ENCODE results near the gene METTL8. TPM values are rescaled to one million over a fixed set of nuclear protein-coding genes. Genes with fewer than 3 reads are reported as not detected.

Gene METTL8
- total RNA-seq, 1 experiment from 2014 or later = 59.1 TPM

DNA sequence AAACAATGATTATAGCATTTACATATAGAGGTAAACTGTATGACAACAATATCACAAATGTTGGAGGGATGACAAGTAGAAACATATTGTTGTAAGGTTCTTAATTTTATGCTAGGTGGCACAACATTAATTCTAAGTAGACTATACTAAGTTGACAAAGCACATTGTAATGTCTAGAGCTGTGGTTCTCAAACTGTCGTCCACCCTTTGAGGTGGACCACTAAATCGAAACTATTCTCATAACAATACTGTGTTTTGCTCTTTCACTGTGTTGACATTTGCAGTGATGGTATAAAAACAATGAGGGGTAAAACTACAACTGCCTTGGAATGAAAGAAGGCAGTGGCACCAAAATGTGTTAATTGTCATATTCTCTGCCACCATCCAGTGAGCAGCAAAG lies 66.1 kb downstream of the METTL8 start (continued):
- TF ChIP-seq, protein P1, sequence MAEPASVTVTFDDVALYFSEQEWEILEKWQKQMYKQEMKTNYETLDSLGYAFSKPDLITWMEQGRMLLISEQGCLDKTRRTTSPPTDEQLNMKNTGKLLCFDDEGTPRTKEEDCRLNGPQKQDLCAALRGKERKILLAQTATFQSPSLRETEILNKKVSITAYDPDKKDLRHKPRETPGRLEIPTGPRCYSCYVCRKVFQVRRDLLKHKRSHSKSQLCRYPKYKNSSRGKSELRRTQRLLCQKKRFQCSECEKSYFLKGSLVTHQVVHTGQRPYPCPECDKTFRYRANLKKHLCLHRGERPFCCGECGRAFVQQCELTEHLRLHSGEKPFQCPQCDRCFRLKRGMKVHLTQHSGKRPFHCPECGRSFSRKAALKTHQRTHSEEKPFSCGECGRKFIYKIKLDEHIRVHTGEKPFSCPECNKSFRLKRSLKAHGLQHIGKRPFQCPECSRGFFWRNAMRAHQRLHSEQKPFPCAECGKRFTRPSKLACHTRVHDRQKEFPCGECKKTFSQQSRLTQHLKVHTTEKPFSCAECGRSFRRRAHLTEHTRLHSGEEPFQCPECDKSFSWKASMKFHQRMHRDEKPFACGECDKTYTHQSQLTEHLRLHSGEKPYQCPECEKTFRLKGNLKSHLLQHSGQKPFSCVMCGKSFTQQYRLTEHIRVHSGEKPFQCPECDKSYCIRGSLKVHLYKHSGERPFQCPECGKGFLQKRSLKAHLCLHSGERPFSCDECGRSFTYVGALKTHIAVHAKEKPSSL (CRISPR knock-in tag; conservative IDR thresholded peaks at IDR 0.05) = no peak
- TF ChIP-seq OVOL2 (CRISPR knock-in tag; IDR thresholded peaks at IDR 0.05; ENCODE audit: borderline replicate concordance) = no peak
- TF ChIP-seq CREB1 (CRISPR knock-in tag; IDR thresholded peaks at IDR 0.05) = no peak
- TF ChIP-seq ZNF219 (CRISPR knock-in tag; IDR thresholded peaks at IDR 0.05; ENCODE audit: borderline replicate concordance) = no peak
- TF ChIP-seq SP1 (CRISPR knock-in tag; conservative IDR thresholded peaks at IDR 0.05) = no peak
- TF ChIP-seq, protein P2, sequence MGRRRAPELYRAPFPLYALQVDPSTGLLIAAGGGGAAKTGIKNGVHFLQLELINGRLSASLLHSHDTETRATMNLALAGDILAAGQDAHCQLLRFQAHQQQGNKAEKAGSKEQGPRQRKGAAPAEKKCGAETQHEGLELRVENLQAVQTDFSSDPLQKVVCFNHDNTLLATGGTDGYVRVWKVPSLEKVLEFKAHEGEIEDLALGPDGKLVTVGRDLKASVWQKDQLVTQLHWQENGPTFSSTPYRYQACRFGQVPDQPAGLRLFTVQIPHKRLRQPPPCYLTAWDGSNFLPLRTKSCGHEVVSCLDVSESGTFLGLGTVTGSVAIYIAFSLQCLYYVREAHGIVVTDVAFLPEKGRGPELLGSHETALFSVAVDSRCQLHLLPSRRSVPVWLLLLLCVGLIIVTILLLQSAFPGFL (CRISPR knock-in tag; IDR thresholded peaks at IDR 0.05; ENCODE audit: borderline replicate concordance) = no peak
- TF ChIP-seq, protein P3, sequence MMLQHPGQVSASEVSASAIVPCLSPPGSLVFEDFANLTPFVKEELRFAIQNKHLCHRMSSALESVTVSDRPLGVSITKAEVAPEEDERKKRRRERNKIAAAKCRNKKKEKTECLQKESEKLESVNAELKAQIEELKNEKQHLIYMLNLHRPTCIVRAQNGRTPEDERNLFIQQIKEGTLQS (CRISPR knock-in tag; conservative IDR thresholded peaks at IDR 0.05) = no peak
- TF ChIP-seq IRF2 (CRISPR knock-in tag; IDR thresholded peaks at IDR 0.05; ENCODE audit: borderline replicate concordance, low read depth) = no peak
- TF ChIP-seq NFATC4 (CRISPR knock-in tag; IDR thresholded peaks at IDR 0.05) = no peak
- TF ChIP-seq, protein P4, sequence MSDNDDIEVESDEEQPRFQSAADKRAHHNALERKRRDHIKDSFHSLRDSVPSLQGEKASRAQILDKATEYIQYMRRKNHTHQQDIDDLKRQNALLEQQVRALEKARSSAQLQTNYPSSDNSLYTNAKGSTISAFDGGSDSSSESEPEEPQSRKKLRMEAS (CRISPR knock-in tag; IDR thresholded peaks at IDR 0.05) = no peak

DNA sequence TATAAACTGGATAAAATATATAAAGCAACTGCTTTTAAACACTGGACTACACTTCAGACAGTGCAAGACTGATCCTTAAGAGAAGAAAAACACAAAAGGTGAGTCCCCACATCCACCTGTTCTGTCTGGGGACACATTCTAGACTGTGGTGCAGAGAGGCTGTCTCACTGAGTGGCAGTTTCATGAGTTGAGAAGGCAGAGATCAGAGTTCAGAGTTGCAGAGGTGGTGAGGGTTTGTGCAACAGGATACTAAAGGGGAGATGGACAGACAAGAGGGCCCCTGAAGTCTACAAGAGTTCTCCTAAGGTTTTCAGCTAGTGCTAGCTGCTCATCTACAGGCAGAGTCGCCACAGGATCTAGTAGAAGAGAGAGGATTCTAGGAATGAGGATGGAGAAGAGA lies 68.0 kb downstream of the METTL8 start:
- ATAC-seq = no peak
- POLR2A ChIA-PET = no interaction called here
- Mint-ChIP-seq H3K36me3 (peaks cover 17% of the 10 kb centered on the region), H3K27ac (peak overlapping the region; percentile 0; the same call in 1 of the 2 replicates), H3K4me1 (peaks cover 14% of the 10 kb centered on the region), H3K4me3 (no peak overlapping the region), H3K9me3 (peaks cover 17% of the 10 kb centered on the region), H3K27me3 (ENCODE audit: low read depth) (no peaks in the 10 kb centered on the region)
- CTCF ChIA-PET = no interaction called here
- DNase-seq (ENCODE audit: low spot score) = no peak
- TF ChIP-seq OVOL2 (CRISPR knock-in tag; IDR thresholded peaks at IDR 0.05; ENCODE audit: borderline replicate concordance) (no peak), FOXP1 (CRISPR knock-in tag; IDR thresholded peaks at IDR 0.05; ENCODE audit: borderline replicate concordance) (no peak), ZBTB21 (CRISPR knock-in tag; IDR thresholded peaks at IDR 0.05; ENCODE audit: borderline replicate concordance) (no peak), NR2C2 (CRISPR knock-in tag; IDR thresholded peaks at IDR 0.05) (no peak), NFE2L1 (CRISPR knock-in tag; IDR thresholded peaks at IDR 0.05) (no peak), TP53 (CRISPR knock-in tag; IDR thresholded peaks at IDR 0.05) (no peak), ESRRA (CRISPR knock-in tag; IDR thresholded peaks at IDR 0.05; ENCODE audit: borderline replicate concordance) (no peak), NFATC4 (CRISPR knock-in tag; IDR thresholded peaks at IDR 0.05) (no peak), SOX15 (CRISPR knock-in tag; IDR thresholded peaks at IDR 0.05) (no peak), ELF4 (CRISPR knock-in tag; IDR thresholded peaks at IDR 0.05; ENCODE audit: low read depth) (no peak), TEAD1 (CRISPR knock-in tag; IDR thresholded peaks at IDR 0.05) (no peak), ATF1 (CRISPR knock-in tag; IDR thresholded peaks at IDR 0.05) (no peak), RELA (CRISPR knock-in tag; IDR thresholded peaks at IDR 0.05; ENCODE audit: borderline replicate concordance) (no peak), KAT7 (CRISPR knock-in tag; IDR thresholded peaks at IDR 0.05; ENCODE audit: borderline replicate concordance) (no peak), GABPB1 (CRISPR knock-in tag; IDR thresholded peaks at IDR 0.05) (no peak)
- TF ChIP-seq, protein P5, sequence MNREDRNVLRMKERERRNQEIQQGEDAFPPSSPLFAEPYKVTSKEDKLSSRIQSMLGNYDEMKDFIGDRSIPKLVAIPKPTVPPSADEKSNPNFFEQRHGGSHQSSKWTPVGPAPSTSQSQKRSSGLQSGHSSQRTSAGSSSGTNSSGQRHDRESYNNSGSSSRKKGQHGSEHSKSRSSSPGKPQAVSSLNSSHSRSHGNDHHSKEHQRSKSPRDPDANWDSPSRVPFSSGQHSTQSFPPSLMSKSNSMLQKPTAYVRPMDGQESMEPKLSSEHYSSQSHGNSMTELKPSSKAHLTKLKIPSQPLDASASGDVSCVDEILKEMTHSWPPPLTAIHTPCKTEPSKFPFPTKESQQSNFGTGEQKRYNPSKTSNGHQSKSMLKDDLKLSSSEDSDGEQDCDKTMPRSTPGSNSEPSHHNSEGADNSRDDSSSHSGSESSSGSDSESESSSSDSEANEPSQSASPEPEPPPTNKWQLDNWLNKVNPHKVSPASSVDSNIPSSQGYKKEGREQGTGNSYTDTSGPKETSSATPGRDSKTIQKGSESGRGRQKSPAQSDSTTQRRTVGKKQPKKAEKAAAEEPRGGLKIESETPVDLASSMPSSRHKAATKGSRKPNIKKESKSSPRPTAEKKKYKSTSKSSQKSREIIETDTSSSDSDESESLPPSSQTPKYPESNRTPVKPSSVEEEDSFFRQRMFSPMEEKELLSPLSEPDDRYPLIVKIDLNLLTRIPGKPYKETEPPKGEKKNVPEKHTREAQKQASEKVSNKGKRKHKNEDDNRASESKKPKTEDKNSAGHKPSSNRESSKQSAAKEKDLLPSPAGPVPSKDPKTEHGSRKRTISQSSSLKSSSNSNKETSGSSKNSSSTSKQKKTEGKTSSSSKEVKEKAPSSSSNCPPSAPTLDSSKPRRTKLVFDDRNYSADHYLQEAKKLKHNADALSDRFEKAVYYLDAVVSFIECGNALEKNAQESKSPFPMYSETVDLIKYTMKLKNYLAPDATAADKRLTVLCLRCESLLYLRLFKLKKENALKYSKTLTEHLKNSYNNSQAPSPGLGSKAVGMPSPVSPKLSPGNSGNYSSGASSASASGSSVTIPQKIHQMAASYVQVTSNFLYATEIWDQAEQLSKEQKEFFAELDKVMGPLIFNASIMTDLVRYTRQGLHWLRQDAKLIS (CRISPR knock-in tag; IDR thresholded peaks at IDR 0.05; ENCODE audit: borderline replicate concordance) = no peak
- TF ChIP-seq, protein P6, sequence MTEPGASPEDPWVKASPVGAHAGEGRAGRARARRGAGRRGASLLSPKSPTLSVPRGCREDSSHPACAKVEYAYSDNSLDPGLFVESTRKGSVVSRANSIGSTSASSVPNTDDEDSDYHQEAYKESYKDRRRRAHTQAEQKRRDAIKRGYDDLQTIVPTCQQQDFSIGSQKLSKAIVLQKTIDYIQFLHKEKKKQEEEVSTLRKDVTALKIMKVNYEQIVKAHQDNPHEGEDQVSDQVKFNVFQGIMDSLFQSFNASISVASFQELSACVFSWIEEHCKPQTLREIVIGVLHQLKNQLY (CRISPR knock-in tag; IDR thresholded peaks at IDR 0.05) = no peak
- TF ChIP-seq, protein P7, sequence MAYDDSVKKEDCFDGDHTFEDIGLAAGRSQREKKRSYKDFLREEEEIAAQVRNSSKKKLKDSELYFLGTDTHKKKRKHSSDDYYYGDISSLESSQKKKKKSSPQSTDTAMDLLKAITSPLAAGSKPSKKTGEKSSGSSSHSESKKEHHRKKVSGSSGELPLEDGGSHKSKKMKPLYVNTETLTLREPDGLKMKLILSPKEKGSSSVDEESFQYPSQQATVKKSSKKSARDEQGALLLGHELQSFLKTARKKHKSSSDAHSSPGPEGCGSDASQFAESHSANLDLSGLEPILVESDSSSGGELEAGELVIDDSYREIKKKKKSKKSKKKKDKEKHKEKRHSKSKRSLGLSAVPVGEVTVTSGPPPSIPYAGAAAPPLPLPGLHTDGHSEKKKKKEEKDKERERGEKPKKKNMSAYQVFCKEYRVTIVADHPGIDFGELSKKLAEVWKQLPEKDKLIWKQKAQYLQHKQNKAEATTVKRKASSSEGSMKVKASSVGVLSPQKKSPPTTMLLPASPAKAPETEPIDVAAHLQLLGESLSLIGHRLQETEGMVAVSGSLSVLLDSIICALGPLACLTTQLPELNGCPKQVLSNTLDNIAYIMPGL (CRISPR knock-in tag; IDR thresholded peaks at IDR 0.05) = no peak
- TF ChIP-seq, protein P8, sequence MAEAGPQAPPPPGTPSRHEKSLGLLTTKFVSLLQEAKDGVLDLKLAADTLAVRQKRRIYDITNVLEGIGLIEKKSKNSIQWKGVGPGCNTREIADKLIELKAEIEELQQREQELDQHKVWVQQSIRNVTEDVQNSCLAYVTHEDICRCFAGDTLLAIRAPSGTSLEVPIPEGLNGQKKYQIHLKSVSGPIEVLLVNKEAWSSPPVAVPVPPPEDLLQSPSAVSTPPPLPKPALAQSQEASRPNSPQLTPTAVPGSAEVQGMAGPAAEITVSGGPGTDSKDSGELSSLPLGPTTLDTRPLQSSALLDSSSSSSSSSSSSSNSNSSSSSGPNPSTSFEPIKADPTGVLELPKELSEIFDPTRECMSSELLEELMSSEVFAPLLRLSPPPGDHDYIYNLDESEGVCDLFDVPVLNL (CRISPR knock-in tag; IDR thresholded peaks at IDR 0.05; ENCODE audit: borderline replicate concordance, low read depth) = no peak

Data from WTC11 (cell line).